H9 (cell line): ENCODE results near the gene KCNK5. TPM values are rescaled to one million over a fixed set of nuclear protein-coding genes. Genes with fewer than 3 reads are reported as not detected.

Experiments
- DNase-seq: peaks from one replicate; pipeline ENCODE4 v3.0.0-alpha.2; 2017
- H2AFZ ChIP-seq: one replicate; pipeline ENCODE4 v1.6.1; 2013; ENCODE audit warnings: mild to moderate bottlenecking, low read length, control low read depth, moderate library complexity
- H2AK5ac ChIP-seq: 2 replicates; pipeline ENCODE4 v1.6.1; 2013; ENCODE audit warnings: low read length, control low read depth, mixed read lengths; ENCODE audit not compliant: insufficient read length
- H2BK120ac ChIP-seq: one replicate; pipeline ENCODE4 v1.6.1; 2013; ENCODE audit warnings: low read depth, mild to moderate bottlenecking, low read length, control low read depth, inconsistent platforms; ENCODE audit not compliant: poor library complexity, severe bottlenecking
- H2BK12ac ChIP-seq: 2 replicates; pipeline ENCODE4 v1.6.1; 2013; ENCODE audit warnings: low read length, control low read depth, mixed read lengths, low read depth; ENCODE audit not compliant: insufficient read length
- H2BK15ac ChIP-seq: 2 replicates; pipeline ENCODE4 v1.6.1; 2013; ENCODE audit warnings: low read depth, low read length, control low read depth
- H2BK20ac ChIP-seq: one replicate; pipeline ENCODE4 v1.6.1; 2013; ENCODE audit warnings: low read depth, mild to moderate bottlenecking, low read length, control low read depth, inconsistent platforms; ENCODE audit not compliant: poor library complexity, severe bottlenecking
- H2BK5ac ChIP-seq: 2 replicates; pipeline ENCODE4 v1.6.1; 2013; ENCODE audit warnings: low read length, control low read depth, mixed read lengths; ENCODE audit not compliant: insufficient read length
- H3K14ac ChIP-seq: 2 replicates; pipeline ENCODE4 v1.6.1; 2013; ENCODE audit warnings: low read length, control low read depth; ENCODE audit not compliant: insufficient read depth
- H3K18ac ChIP-seq: 2 replicates; pipeline ENCODE4 v1.6.1; 2013; ENCODE audit warnings: low read depth, mild to moderate bottlenecking, mixed read lengths, low read length, control low read depth; ENCODE audit not compliant: insufficient read length
- H3K23ac ChIP-seq: 2 replicates; pipeline ENCODE4 v1.6.1; 2013; ENCODE audit warnings: low read length, control low read depth, mixed read lengths, low read depth; ENCODE audit not compliant: insufficient read length
- H3K23me2 ChIP-seq: 2 replicates; pipeline ENCODE4 v1.6.1; 2013; ENCODE audit warnings: low read depth, mild to moderate bottlenecking, mixed read lengths, low read length, control low read depth; ENCODE audit not compliant: insufficient read length, poor library complexity, severe bottlenecking
- H3K27ac ChIP-seq: 2 replicates; pipeline ENCODE4 v1.5.1; 2013; ENCODE audit warnings: low read length, control low read depth, mixed read lengths, low read depth; ENCODE audit not compliant: insufficient read length
- H3K27me3 ChIP-seq: 2 replicates; pipeline ENCODE4 v1.6.1; 2013; ENCODE audit warnings: low read length, control low read depth, inconsistent platforms; ENCODE audit not compliant: insufficient read depth
- H3K4ac ChIP-seq: 2 replicates; pipeline ENCODE4 v1.6.1; 2013; ENCODE audit warnings: low read depth, mild to moderate bottlenecking, control low read depth, inconsistent platforms, low read length, moderate library complexity
- H3K4me1 ChIP-seq: 2 replicates; pipeline ENCODE4 v1.6.1; 2013; ENCODE audit warnings: low read length, control low read depth, inconsistent platforms; ENCODE audit not compliant: insufficient read depth
- H3K4me2 ChIP-seq: 2 replicates; pipeline ENCODE4 v1.6.1; 2013; ENCODE audit warnings: low read length, control low read depth, mixed read lengths; ENCODE audit not compliant: insufficient read length, insufficient read depth
- H3K56ac ChIP-seq: 2 replicates; pipeline ENCODE4 v1.6.1; 2013; ENCODE audit warnings: low read depth, mild to moderate bottlenecking, mixed read lengths, low read length, control low read depth; ENCODE audit not compliant: insufficient read length
- H3K79me1 ChIP-seq: 2 replicates; pipeline ENCODE4 v1.6.1; 2013; ENCODE audit warnings: low read depth, mild to moderate bottlenecking, moderate library complexity, low read length, control low read depth, inconsistent platforms; ENCODE audit not compliant: insufficient read depth, poor library complexity, severe bottlenecking
- H3K79me2 ChIP-seq: 2 replicates; pipeline ENCODE4 v1.6.1; 2013; ENCODE audit warnings: low read length, control low read depth, inconsistent platforms; ENCODE audit not compliant: insufficient read depth
- H3K9ac ChIP-seq: 2 replicates; pipeline ENCODE4 v1.6.1; 2013; ENCODE audit warnings: low read length, control low read depth, mixed read lengths; ENCODE audit not compliant: insufficient read length; ENCODE audit errors: extremely low read depth
- H3K9me3 ChIP-seq: one replicate; pipeline ENCODE4 v1.6.1; 2013; ENCODE audit warnings: low read depth, low read length, inconsistent platforms; ENCODE audit not compliant: control insufficient read depth
- H3T11ph ChIP-seq: one replicate; pipeline ENCODE4 v1.6.1; 2013; ENCODE audit warnings: mild to moderate bottlenecking, low read length, control low read depth, inconsistent platforms
- H4K20me1 ChIP-seq: one replicate; pipeline ENCODE4 v1.6.1; 2013; ENCODE audit not compliant: control insufficient read depth, insufficient read length, insufficient read depth
- H4K5ac ChIP-seq: 2 replicates; pipeline ENCODE4 v1.6.1; 2013; ENCODE audit warnings: low read depth, mild to moderate bottlenecking, mixed read lengths, low read length, control low read depth; ENCODE audit not compliant: insufficient read length
- H4K8ac ChIP-seq: replicated peaks from 2 replicates; pipeline ENCODE4 v1.6.1; 2013; ENCODE audit warnings: low read length, control low read depth, mixed read lengths, low read depth; ENCODE audit not compliant: insufficient read length
- H4K91ac ChIP-seq: 2 replicates; pipeline ENCODE4 v1.6.1; 2013; ENCODE audit warnings: low read depth, mild to moderate bottlenecking, moderate library complexity, mixed read lengths, low read length, control low read depth; ENCODE audit not compliant: insufficient read length
- H3K27ac Mint-ChIP-seq, 3 experiments: 2 replicates in 2 of 3; 3 replicates in 1 of 3; pipeline ENCODE4 v1.8.0; 2020 to 2021; ENCODE audit warnings: mixed read lengths in 3 of 3, mild to moderate bottlenecking in 1 of 3, moderate library complexity in 1 of 3
- H3K27me3 Mint-ChIP-seq: 2 replicates; pipeline ENCODE4 v1.8.0; 2021; ENCODE audit warnings: low read depth, mild to moderate bottlenecking, moderate library complexity, mixed read lengths
- H3K36me3 Mint-ChIP-seq, 3 experiments: 2 replicates in 2 of 3; 3 replicates in 1 of 3; pipeline ENCODE4 v1.8.0; 2020 to 2021; ENCODE audit warnings: low read depth in 3 of 3, mixed read lengths in 3 of 3; ENCODE audit not compliant: insufficient read depth in 1 of 3
- H3K4me1 Mint-ChIP-seq, 2 experiments: 2 replicates each; pipeline ENCODE4 v1.8.0; 2020; ENCODE audit warnings: mixed read lengths in 2 of 2
- H3K4me3 Mint-ChIP-seq, 2 experiments: 2 replicates in 1 of 2; 3 replicates in 1 of 2; pipeline ENCODE4 v1.8.0; 2020 to 2021; ENCODE audit warnings: mild to moderate bottlenecking in 2 of 2, mixed read lengths in 2 of 2, moderate library complexity in 1 of 2
- H3K9me3 Mint-ChIP-seq, 2 experiments: 2 replicates in 1 of 2; 3 replicates in 1 of 2; pipeline ENCODE4 v1.8.0; 2020; ENCODE audit warnings: mild to moderate bottlenecking in 2 of 2, mixed read lengths in 2 of 2, moderate library complexity in 1 of 2
- WGBS: extraction: QIAGEN DNeasy Blood & Tissue Kit; methylation state at CpG from one replicate; pipeline ENCODE4 v1.1.7; 2013; ENCODE audit warnings: missing lambda C conversion rate, low lambda C conversion rate, mixed read lengths; ENCODE audit not compliant: insufficient read length; ENCODE audit errors: extremely low coverage; 5-methylcytosine and 5-hydroxymethylcytosine counted together
- total RNA-seq: library from RNA; stranded (reverse); gene quantifications from 2 replicates; pipeline ENCODE4 v1.2.1, GENCODE V29; 2021
- TF ChIP-seq, protein P1 (sequence below): fragments of 200-600 bp; sonication (generic); conservative IDR thresholded peaks from 3 replicates; pipeline ENCODE4 v1.8.0; 2021; ENCODE audit warnings: antibody characterized with exemption, mild to moderate bottlenecking

The KCNK5 gene
- total RNA-seq, 1 experiment from 2014 or later = 30.0 TPM

DNA sequence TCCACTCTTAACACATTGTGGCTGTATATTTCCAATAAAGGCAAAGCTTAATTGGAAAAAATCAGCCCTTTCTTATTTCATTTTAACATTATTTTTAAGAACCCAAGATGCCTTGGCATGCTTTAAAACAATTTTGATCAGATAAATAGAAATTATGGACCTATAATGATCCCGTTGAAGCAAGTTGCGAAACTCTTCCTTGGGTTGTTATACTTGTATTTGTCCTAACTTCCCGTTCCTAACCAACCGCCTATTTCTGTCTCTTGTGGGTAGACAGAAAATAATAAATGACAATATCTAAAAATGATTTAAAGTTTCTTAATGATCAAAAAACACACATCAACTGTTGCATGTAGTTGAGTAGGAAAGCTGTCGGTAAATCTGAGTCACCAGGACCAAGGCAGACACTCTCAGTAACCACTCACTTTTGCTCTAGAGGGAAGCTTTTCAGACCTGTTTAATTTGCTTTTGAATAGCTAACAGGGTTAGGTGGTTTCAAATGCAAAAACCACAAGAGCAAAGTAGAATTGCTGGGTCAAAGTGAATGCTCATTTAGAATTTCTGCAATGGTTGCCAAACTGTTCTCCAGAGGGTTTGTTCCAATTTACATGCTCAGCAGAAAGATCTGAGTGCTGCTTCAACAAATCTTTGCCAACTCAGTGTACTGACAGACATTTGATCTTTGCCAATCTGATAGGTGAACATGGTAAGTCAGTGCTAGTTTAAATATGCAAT is 34.2 kb upstream of the KCNK5 start:
- H3K4me3 Mint-ChIP-seq = peak overlapping the region; percentile 39 to 55; a peak in 4 of 5 replicates
- Histone ChIP-seq H4K20me1 (no peaks in the 10 kb centered on the region), H3K14ac (no peak overlapping the region), H3T11ph (no peak overlapping the region), H3K23me2 (no peaks in the 10 kb centered on the region), H4K5ac (no peak overlapping the region), H3K56ac (no peak overlapping the region), H4K91ac (no peak overlapping the region), H3K4me1 (peaks cover 6% of the 10 kb centered on the region; the same call in 1 of the 2 replicates), H2AFZ (no peak overlapping the region), H3K18ac (no peak overlapping the region), H3K27me3 (no peaks in the 10 kb centered on the region), H3K27ac (peak overlapping the region; percentile 59), H3K79me2 (no peaks in the 10 kb centered on the region), H2AK5ac (no peak overlapping the region), H3K9ac (no peak overlapping the region), H3K4ac (no peak overlapping the region), H3K4me2 (peak overlapping the region; percentile 7), H4K8ac (no peak overlapping the region), H3K79me1 (no peaks in the 10 kb centered on the region), H2BK15ac (no peak overlapping the region), H2BK12ac (no peak overlapping the region), H3K9me3 (no peaks in the 10 kb centered on the region), H3K23ac (no peak overlapping the region), H2BK5ac (no peak overlapping the region), H2BK120ac (no peak overlapping the region), H2BK20ac (no peak overlapping the region)
- peaks cover 0 to 4% of the 10 kb centered on the region in 2 experiments; a peak in 1 of 5 replicates for H3K9me3 Mint-ChIP-seq
- H3K27ac Mint-ChIP-seq = peak overlapping the region; percentile 89 to 96 (median 96)
- peaks cover 2 to 3% (median 2%) of the 10 kb centered on the region in 3 experiments; a peak in 2 of 7 replicates for H3K36me3 Mint-ChIP-seq
- no peak for DNase-seq
- WGBS = no CpG with 5 or more reads among the region's 5 CpGs
- TF ChIP-seq, protein P1, sequence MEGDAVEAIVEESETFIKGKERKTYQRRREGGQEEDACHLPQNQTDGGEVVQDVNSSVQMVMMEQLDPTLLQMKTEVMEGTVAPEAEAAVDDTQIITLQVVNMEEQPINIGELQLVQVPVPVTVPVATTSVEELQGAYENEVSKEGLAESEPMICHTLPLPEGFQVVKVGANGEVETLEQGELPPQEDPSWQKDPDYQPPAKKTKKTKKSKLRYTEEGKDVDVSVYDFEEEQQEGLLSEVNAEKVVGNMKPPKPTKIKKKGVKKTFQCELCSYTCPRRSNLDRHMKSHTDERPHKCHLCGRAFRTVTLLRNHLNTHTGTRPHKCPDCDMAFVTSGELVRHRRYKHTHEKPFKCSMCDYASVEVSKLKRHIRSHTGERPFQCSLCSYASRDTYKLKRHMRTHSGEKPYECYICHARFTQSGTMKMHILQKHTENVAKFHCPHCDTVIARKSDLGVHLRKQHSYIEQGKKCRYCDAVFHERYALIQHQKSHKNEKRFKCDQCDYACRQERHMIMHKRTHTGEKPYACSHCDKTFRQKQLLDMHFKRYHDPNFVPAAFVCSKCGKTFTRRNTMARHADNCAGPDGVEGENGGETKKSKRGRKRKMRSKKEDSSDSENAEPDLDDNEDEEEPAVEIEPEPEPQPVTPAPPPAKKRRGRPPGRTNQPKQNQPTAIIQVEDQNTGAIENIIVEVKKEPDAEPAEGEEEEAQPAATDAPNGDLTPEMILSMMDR = no peak
- no peaks in the 10 kb centered on the region for H3K27me3 Mint-ChIP-seq
- peaks cover 52 to 58% of the 10 kb centered on the region in 2 experiments for H3K4me1 Mint-ChIP-seq
